ENCODE data around the gene CCDC6. TPM values are rescaled to one million over a fixed set of nuclear protein-coding genes. Genes with fewer than 3 reads are reported as not detected.

Gene CCDC6
- total RNA-seq, 1 donor from 2014 or later = 24.0 TPM

- TF ChIP-seq CTCF (IDR thresholded peaks at IDR 0.05; ENCODE audit: insufficient read depth, low read length, severe bottlenecking) = no peak
- no peak for DNase-seq (ENCODE audit: low read depth)
- Histone ChIP-seq H3K27me3 (ENCODE audit: control insufficient read depth, insufficient read depth, low read length) (no peaks in the 10 kb centered on the region), H3K4me3 (ENCODE audit: low read depth, low read length) (no peak overlapping the region), H3K36me3 (ENCODE audit: control insufficient read depth, insufficient read depth, low read length) (peaks cover 1% of the 10 kb centered on the region)
- no peak for FAIRE-seq
Observed at GRCh38 chr10:59881640-59882039, 24.7 kb downstream of the CCDC6 start.

GRCh38 chr10:59880971-59881510 is 25.3 kb downstream of the CCDC6 start:
- Histone ChIP-seq H3K27me3 (ENCODE audit: control insufficient read depth, insufficient read depth, low read length) (no peaks in the 10 kb centered on the region), H3K4me3 (ENCODE audit: low read depth, low read length) (no peak overlapping the region), H3K36me3 (ENCODE audit: control insufficient read depth, insufficient read depth, low read length) (peaks cover 1% of the 10 kb centered on the region)
- no peak for FAIRE-seq
- DNase-seq (ENCODE audit: low read depth) = no peak
- no peak for TF ChIP-seq CTCF (IDR thresholded peaks at IDR 0.05; ENCODE audit: insufficient read depth, low read length, severe bottlenecking)

- H3K36me3 ChIP-seq (ENCODE audit: control insufficient read depth, insufficient read depth, low read length) = peaks cover 1% of the 10 kb centered on the region
- H3K4me3 ChIP-seq (ENCODE audit: low read depth, low read length) = no peak overlapping the region
- FAIRE-seq = no peak
- no peak for TF ChIP-seq CTCF (IDR thresholded peaks at IDR 0.05; ENCODE audit: insufficient read depth, low read length, severe bottlenecking)
- no peak for DNase-seq (ENCODE audit: low read depth)
- H3K27me3 ChIP-seq (ENCODE audit: control insufficient read depth, insufficient read depth, low read length) = no peaks in the 10 kb centered on the region
Observed at GRCh38 chr10:59880019-59880717, 26.2 kb downstream of the CCDC6 start.

- FAIRE-seq (no peak), DNase-seq (ENCODE audit: low read depth) (no peak)
- peaks cover 1% of the 10 kb centered on the region for H3K36me3 ChIP-seq (ENCODE audit: control insufficient read depth, insufficient read depth, low read length)
- H3K4me3 ChIP-seq (ENCODE audit: low read depth, low read length) = no peak overlapping the region
- no peak for TF ChIP-seq CTCF (IDR thresholded peaks at IDR 0.05; ENCODE audit: insufficient read depth, low read length, severe bottlenecking)
- no peaks in the 10 kb centered on the region for H3K27me3 ChIP-seq (ENCODE audit: control insufficient read depth, insufficient read depth, low read length)
Observed at GRCh38 chr10:59879363-59879913, 26.9 kb downstream of the CCDC6 start.

- H3K27me3 ChIP-seq (ENCODE audit: control insufficient read depth, insufficient read depth, low read length) = no peaks in the 10 kb centered on the region
- TF ChIP-seq CTCF (IDR thresholded peaks at IDR 0.05; ENCODE audit: insufficient read depth, low read length, severe bottlenecking) = no peak
- FAIRE-seq (no peak), DNase-seq (ENCODE audit: low read depth) (no peak)
- H3K36me3 ChIP-seq (ENCODE audit: control insufficient read depth, insufficient read depth, low read length) = peaks cover 1% of the 10 kb centered on the region
- no peak overlapping the region for H3K4me3 ChIP-seq (ENCODE audit: low read depth, low read length)
Observed at GRCh38 chr10:59878915-59879314, 27.4 kb downstream of the CCDC6 start.
